GM19240 (cell line): ENCODE results near the gene TMEM225B.
"Not testable (repeated sequence)": the region's sequence is repeated elsewhere in the genome, so short reads cannot be mapped to it uniquely, and the experiment has no call there.

Experiments
- DNase-seq: peaks from one replicate; pipeline ENCODE4 v3.0.0; 2011; ENCODE audit warnings: low spot score; ENCODE audit not compliant: insufficient read length

Gene TMEM225B

GRCh38 chr7:99623091-99623693 is 25.1 kb downstream of the TMEM225B start:
- DNase-seq: no peak

- DNase-seq: no peak
Measured at GRCh38 chr7:99623702-99624447, 25.8 kb downstream of the TMEM225B start.

DNA sequence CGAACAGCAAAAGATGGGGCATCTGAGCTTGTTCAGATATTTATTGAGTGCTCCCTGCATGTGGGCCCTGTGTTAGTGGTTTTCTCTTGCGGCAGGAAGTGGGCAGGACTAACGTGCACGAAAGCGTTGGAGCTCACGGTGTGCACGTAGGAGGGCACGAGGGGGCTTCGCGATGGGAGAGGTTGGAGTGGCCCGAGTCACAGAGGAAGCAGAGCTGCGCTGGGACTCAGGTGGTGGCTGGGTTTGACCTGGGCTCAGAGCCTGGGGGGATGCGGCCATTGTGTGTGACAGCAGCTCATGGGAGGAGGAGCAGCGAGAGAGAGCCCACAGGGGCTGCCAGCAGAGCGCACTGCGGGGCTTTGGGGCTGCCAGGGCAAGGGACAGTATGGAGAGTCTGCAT is 26.4 kb downstream of the TMEM225B start:
- DNase-seq: no peak

DNA sequence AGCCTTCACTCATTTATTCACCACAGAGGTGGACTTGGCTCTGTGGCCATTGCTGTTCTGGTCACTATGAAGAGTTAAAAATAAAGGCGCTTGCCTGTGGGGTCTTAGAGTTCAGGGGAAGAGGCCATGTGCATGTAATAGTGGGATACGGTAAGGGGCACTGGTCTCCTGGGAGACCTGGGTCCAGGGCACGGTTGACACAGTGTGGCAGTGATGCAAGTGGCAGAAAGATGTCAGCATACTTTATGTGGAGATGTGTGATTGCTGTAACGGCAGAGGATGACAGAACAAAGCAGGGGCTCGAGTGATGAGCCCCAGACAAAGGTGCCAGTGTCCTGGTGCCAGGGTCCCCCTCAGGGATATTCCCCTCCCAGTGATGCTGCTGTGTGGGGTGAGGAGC is 27.3 kb downstream of the TMEM225B start:
- DNase-seq: no peak

DNA sequence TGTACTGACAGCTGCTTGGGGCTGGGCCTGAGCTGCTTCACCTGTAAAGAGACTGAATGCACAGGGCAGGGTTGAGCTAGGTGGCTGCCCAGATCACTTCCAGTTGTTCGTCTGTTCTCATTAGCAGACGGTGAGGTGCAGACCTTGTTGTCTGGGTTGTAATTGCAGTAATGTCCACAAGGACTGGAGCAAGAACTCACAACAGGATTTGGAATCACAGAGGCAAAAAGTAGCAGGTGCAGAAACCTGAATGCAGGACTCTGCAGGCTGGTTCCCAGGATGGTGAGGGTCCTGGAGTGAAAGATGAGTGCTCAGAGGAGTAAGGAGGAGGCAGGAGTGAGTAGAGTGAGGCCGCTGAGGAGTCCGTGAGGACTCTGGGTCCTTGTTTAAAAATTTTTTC is 27.9 kb downstream of the TMEM225B start:
- no peak for DNase-seq

- DNase-seq: no peak
Measured at GRCh38 chr7:99626661-99627060, 28.6 kb downstream of the TMEM225B start.

GRCh38 chr7:99627513-99627912 is 29.4 kb downstream of the TMEM225B start:
- DNase-seq: no peak

DNA sequence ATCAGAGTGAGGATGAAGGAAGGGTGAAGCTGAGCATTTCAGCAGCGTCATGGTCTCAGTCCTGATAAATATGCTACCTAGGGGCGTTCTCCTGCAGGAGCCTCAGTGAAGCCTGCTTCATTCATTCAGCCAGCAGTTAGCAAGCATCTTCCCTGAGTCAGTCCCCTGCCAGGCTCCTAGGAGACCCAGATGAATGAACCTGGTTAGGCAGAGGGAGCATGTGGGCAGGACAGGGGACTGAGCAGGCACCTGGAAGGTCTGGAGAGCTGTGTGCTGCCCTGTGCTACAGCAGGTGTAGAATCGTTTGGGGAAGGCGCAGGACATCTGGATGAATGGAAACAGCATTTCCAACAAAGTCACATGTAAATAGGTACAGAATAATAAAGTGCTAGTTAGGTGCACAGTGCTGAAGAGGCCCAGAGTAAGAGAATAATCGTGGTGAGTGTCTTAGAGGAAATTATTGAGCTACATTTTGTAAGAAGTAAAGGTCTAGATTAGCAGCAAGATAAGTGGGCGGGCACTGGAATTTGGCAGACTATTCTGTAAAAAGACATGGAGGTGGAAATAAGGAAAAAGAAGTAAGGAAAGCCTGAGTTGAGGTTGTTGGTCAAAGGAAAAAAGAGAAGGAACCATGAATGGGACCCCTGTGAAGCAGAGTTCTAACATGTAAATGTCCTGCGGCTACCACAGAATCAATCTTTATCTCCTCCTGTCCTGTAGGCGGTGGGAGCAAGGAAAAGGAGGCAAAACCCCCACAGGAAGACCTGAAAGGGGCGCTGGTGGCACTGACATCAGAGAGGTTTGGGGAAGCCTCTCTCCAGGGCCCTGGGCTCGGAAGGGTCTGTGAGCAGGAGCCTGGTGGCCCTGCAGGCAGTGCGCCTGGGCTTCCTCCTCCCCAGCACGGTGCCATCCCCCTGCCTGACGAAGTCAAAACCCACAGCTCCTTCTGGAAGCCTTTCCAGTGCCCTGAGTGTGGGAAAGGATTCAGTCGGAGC is 30.7 kb downstream of the TMEM225B start:
- DNase-seq: no peak

DNA sequence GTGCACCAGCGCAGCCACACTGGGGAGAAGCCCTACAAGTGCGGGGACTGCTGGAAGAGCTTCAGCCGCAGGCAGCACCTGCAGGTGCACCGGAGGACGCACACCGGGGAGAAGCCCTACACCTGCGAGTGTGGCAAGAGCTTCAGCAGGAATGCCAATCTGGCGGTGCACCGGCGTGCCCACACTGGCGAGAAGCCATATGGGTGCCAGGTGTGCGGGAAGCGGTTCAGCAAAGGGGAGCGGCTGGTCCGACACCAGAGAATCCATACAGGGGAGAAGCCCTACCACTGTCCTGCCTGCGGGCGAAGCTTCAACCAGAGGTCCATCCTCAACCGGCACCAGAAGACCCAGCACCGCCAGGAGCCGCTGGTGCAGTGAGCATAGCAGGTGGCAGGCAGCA is 31.6 kb downstream of the TMEM225B start:
- no peak for DNase-seq

GRCh38 chr7:99631295-99632109 is 33.4 kb downstream of the TMEM225B start:
- no peak for DNase-seq

- DNase-seq: not testable (repeated sequence)
Measured at GRCh38 chr7:99637414-99637813, 39.3 kb downstream of the TMEM225B start.

DNA sequence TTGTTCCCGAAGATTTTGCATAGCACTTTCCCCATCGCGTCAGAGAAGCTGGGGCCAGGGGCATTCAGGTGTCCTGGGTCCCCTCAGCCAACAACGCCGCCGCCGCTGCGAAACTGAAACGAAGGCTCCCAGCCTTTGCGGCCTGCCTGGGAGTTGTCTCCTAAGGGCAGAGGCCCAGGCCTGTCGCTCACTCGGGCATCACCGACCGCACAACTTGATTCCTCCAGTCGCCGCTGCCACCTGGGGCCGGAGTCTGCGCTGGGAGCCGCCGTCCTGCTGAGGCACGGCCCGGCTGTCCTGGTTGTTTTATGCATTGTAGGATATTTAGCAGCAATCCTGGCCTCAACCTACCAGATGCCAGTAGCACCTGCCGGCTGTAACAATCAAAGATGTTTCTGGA is 40.7 kb downstream of the TMEM225B start:
- no peak for DNase-seq

- DNase-seq: no peak
Measured at GRCh38 chr7:99639267-99639666, 41.2 kb downstream of the TMEM225B start.

- DNase-seq: no peak
Measured at GRCh38 chr7:99642027-99642426, 44.0 kb downstream of the TMEM225B start.

DNA sequence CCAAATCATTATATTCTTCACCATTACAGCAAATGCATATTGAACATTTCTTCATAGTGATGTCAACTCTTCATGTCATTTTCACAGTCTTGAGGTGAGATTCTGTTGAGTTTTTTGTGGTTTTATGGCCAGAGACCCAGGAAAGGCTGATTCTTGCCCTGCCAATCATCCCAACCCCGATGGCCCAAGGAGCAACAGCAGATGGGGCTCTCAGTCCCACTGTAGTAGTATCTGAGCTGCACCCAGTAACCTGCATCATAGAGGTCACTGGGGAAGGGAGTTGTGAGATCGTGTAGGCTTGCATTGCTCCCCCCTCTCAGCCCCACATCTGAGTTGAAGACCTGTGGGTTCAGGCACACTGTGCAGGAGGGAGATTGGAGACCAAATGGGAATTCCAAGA is 45.4 kb downstream of the TMEM225B start:
- DNase-seq: no peak

GRCh38 chr7:99644431-99644830 is 46.4 kb downstream of the TMEM225B start:
- DNase-seq: no peak

GRCh38 chr7:99645590-99645989 is 47.5 kb downstream of the TMEM225B start:
- DNase-seq: no peak

GRCh38 chr7:99648843-99649242 is 50.8 kb downstream of the TMEM225B start:
- no peak for DNase-seq

- no peak for DNase-seq
Measured at GRCh38 chr7:99651290-99651689, 53.2 kb downstream of the TMEM225B start.

DNA sequence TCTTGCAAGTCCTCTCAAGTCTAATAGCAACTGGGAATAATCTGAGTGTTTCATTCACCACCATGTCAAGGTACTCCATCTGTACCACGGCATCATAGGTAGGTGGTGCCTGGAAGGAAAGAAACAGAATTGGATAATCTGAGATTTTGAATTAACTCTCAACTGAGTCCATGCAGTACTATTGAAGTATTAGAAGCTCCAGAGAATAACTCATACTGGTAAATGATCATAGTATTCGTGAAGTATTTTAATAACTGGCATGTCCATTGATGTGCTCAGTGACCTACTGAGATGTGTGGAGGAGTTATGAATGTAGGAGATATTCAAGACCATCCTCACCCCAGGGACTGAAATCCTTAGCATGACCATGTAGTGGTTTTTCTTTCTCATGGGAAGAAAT is 54.6 kb downstream of the TMEM225B start:
- no peak for DNase-seq

DNA sequence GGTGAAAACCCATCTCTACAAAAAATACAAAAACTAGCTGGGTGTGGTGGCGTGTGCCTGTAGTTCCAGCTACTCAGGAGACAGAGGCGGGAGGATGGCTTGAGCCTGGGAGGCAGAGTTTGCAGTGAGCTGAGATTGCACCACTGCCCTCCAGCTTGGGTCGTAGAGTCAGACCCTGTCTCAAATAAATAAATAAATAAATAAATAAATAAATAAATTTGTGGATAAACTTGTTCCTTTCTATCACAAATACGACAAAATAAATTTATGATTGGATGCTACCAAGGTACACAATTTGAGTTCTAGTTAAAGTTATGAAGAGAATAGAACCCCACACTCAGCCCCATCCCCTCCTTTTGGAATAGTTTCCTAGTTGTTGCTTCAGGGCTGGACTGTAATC is 55.2 kb downstream of the TMEM225B start:
- not testable (repeated sequence) for DNase-seq
